AG04449 (cell line): Measurements from ENCODE around the gene TES.

Source experiments
- CTCF ChIA-PET: fragments of 350-600 bp; formaldehyde crosslinking; extraction: SDS; loops from one replicate; lab custom pipeline; 2021; ENCODE audit warnings: antibody characterized with exemption; lab: Yijun Ruan, JAX
- POLR2A ChIA-PET: fragments of 400-600, 350-600 bp; formaldehyde crosslinking; extraction: SDS; loops from one replicate; lab custom pipeline; 2020; ENCODE audit warnings: antibody characterized with exemption, inconsistent platforms; lab: Yijun Ruan, JAX
- DNase-seq: peaks from one replicate; pipeline ENCODE4 v3.0.0-alpha.2; 2010; ENCODE audit warnings: low read depth, low spot score
- H3K4me3 ChIP-seq: 2 replicates; pipeline ENCODE4 v1.5.1; 2011; ENCODE audit warnings: low read depth, mild to moderate bottlenecking, control low read depth, low read length
- TF ChIP-seq, protein P1 (sequence below): IDR thresholded peaks from one replicate; pipeline ENCODE4 v1.5.1; 2011; ENCODE audit warnings: mild to moderate bottlenecking, moderate library complexity, low read length, control low read depth, inconsistent platforms; ENCODE audit not compliant: insufficient read depth; ENCODE audit errors: missing control alignments

The TES gene

DNA sequence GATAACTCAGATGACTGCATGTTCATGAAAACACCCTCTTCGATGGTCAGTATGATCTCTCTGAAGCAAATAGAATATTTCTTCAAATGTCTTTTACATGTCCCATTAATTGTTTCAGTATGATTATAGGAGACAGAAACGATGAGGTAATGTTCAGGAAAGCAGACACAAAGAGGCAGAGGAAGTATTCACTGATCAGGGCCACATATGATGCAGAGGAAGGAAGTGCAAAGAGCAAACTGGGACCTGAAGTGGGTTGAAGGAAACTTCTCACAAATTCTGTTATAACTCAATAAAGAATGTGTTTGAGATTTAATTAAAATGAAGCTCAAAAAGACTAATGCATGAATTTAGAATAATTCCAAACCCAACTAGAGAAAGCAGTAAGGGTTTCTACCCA, 70.5 kb downstream of the TES start:
- TF ChIP-seq, protein P1, sequence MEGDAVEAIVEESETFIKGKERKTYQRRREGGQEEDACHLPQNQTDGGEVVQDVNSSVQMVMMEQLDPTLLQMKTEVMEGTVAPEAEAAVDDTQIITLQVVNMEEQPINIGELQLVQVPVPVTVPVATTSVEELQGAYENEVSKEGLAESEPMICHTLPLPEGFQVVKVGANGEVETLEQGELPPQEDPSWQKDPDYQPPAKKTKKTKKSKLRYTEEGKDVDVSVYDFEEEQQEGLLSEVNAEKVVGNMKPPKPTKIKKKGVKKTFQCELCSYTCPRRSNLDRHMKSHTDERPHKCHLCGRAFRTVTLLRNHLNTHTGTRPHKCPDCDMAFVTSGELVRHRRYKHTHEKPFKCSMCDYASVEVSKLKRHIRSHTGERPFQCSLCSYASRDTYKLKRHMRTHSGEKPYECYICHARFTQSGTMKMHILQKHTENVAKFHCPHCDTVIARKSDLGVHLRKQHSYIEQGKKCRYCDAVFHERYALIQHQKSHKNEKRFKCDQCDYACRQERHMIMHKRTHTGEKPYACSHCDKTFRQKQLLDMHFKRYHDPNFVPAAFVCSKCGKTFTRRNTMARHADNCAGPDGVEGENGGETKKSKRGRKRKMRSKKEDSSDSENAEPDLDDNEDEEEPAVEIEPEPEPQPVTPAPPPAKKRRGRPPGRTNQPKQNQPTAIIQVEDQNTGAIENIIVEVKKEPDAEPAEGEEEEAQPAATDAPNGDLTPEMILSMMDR: no peak
- ChIA-PET CTCF (interaction anchor here (1.6 kb wide), 1 partner anchor 245 kb away, joined by 4 read pairs; no protein-coding TSS in a partner anchor), POLR2A (no interaction called here)
- DNase-seq: no peak
- no peak overlapping the region for H3K4me3 ChIP-seq

GRCh38 chr7:116283595-116284204, 73.4 kb downstream of the TES start:
- POLR2A ChIA-PET: no interaction called here
- DNase-seq: no peak
- CTCF ChIA-PET: no interaction called here
- TF ChIP-seq, protein P1: no peak
- no peak overlapping the region for H3K4me3 ChIP-seq

- DNase-seq: no peak
- CTCF ChIA-PET: interaction anchor here (1.3 kb wide), 1 partner anchor 19 kb away, joined by 4 read pairs; no protein-coding TSS in a partner anchor
- TF ChIP-seq, protein P1: no peak
- no peak overlapping the region for H3K4me3 ChIP-seq
- POLR2A ChIA-PET: interaction anchor here (0.6 kb wide), 1 partner anchor 12 kb away, joined by 3 read pairs; no protein-coding TSS in a partner anchor
Observed at GRCh38 chr7:116284390-116284789, 74.1 kb downstream of the TES start.

DNA sequence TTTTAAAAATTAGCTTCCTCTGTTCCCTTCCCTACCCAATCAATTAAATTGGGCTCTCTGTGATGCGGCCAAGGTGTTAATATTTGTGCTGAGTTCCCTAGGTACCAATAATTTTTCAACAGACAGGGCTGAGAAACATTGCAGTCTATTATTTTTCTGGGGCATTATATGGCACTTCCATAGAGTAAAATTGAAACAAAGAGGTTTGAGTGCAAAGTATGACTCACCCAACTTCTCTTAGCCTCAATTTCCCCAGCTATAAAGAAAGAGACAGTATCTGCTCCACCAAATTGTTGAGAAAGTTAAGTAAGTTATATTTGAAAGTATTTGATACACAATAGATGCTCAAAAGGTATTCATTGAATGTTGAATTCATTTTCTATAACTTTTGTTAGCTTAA, 74.9 kb downstream of the TES start:
- CTCF ChIA-PET: interaction anchor here (0.7 to 1.3 kb wide), 2 partner anchors 12 to 18 kb away, joined by 4 to 5 read pairs; no protein-coding TSS in a partner anchor
- H3K4me3 ChIP-seq: no peak overlapping the region
- POLR2A ChIA-PET: no interaction called here
- TF ChIP-seq, protein P1: no peak
- no peak for DNase-seq

GRCh38 chr7:116290740-116291139, 80.4 kb downstream of the TES start:
- POLR2A ChIA-PET: no interaction called here
- no peak overlapping the region for H3K4me3 ChIP-seq
- TF ChIP-seq, protein P1: no peak
- DNase-seq: no peak
- CTCF ChIA-PET: no interaction called here

DNA sequence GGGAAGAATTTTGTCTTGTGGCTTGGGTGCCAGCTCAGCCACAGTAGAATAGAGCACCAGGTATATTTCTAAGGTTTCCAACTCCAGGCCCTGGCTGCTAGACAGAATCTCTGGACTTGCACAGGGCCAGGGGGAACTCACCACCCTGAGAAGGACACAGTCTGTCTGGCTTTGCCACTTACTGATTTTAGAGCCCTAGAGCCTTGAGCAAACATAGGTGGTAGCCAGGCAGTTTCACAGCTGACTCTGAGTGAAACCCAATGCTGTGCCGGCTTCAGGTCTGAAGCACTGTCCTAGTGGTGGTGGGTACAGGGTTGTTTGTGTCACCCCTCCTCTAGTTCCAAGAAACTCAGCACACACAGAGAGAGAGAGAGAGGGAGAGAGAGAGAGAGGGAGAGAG, 81.6 kb downstream of the TES start:
- TF ChIP-seq, protein P1: no peak
- POLR2A ChIA-PET: no interaction called here
- DNase-seq: no peak
- no peak overlapping the region for H3K4me3 ChIP-seq
- CTCF ChIA-PET: no interaction called here
